ENCODE data around the gene APLF. TPM values are rescaled to one million over a fixed set of nuclear protein-coding genes. Genes with fewer than 3 reads are reported as not detected.

Gene APLF
- total and polyA plus RNA-seq, 2 experiments from 2014 or later = 3.0 to 3.7 TPM

DNA sequence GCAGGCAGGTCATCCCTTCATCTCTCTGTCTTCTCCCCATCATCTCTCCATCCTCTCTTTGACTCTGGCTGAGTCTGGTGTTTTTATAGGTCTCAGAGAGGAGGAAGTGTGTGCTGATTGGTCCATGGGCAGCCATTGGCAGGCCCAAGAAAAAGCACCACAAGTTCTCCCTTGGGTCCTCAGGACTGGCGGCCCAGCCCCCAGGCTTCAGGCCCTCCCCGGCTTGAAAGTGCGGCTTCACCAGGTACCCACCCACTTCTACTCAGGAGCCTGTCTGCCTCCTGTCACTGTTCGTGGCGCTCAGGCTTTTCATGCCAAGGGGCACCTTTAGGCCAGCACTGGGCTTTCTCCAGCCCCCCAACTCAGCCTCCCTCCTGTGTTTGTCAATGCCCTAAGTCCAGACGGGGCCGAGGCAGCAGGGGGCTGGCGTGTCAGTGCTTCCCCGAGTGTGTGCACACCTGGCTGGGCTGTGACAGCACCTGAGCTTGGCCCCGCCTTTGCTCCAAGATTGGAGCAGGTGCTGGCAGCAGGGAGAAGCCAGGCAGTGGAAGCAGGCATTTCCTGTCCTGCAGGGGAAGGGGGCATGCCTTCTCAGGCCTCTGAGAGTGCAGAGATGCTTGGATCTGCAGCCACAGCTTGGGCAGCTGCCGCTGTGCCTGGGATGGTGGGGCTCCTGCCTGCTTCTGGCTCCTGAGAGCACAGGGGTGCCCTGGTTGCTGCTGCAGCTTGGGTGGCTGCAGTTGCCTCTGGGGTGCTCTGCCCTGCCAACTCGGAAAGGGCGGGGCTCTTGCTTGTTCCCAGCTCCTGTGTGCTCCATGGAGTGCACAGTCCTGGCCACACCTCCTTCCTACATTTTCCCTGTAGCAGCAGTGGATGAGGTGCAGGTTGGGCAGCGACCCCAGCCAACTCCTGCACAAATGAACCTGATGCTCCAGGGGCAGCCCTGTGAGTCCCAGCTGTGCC lies 34.4 kb upstream of the APLF start:
- Mint-ChIP-seq H3K27me3 (ENCODE audit: insufficient read depth, low read depth, poor library complexity) (no peaks in the 10 kb centered on the region), H3K27ac (no peak overlapping the region), H3K36me3 (ENCODE audit: low read depth) (no peaks in the 10 kb centered on the region), H3K9me3 (peaks cover 9% of the 10 kb centered on the region; the same call in 2 of the 3 replicates), H3K4me1 (peaks cover 10% of the 10 kb centered on the region; the same call in 1 of the 3 replicates), H3K4me3 (no peak overlapping the region)
- Histone ChIP-seq H3K4me1 (ENCODE audit: insufficient read depth) (no peaks in the 10 kb centered on the region), H3K4me2 (no peak overlapping the region), H3K4me3 (no peak overlapping the region), H4K20me1 (replicated peaks; ENCODE audit: insufficient read depth) (no peaks in the 10 kb centered on the region), H3F3A (replicated peaks; ENCODE audit: low read depth) (no peaks in the 10 kb centered on the region), H3K36me3 (ENCODE audit: insufficient read depth) (no peaks in the 10 kb centered on the region), H3K9me2 (ENCODE audit: insufficient read depth) (no peaks in the 10 kb centered on the region), H2AFZ (no peak overlapping the region), H3K27me3 (ENCODE audit: insufficient read depth) (no peaks in the 10 kb centered on the region), H3K27ac (ENCODE audit: low read depth) (no peak overlapping the region), H3K79me2 (replicated peaks; ENCODE audit: insufficient read depth) (no peaks in the 10 kb centered on the region)
- ATAC-seq (no peak), DNase-seq (ENCODE audit: low spot score) (no peak)
- TF ChIP-seq EZH2phosphoT487 (IDR thresholded peaks at IDR 0.05; ENCODE audit: unreplicated experiment) (no peak), NANOG (IDR thresholded peaks at IDR 0.05; ENCODE audit: borderline replicate concordance) (no peak), ZNF114 (CRISPR knock-in tag; IDR thresholded peaks at IDR 0.05) (no peak), STAT1 (IDR thresholded peaks at IDR 0.05; ENCODE audit: unreplicated experiment) (no peak), CREB1 (CRISPR knock-in tag; IDR thresholded peaks at IDR 0.05; ENCODE audit: low read depth) (no peak), EZH2 (IDR thresholded peaks at IDR 0.05; ENCODE audit: low read depth, unreplicated experiment) (no peak), ZNF331 (CRISPR knock-in tag; IDR thresholded peaks at IDR 0.05; ENCODE audit: low read depth) (no peak), POLR2AphosphoS5 (IDR thresholded peaks at IDR 0.05; ENCODE audit: low read depth) (no peak)
- TF ChIP-seq, protein P1, sequence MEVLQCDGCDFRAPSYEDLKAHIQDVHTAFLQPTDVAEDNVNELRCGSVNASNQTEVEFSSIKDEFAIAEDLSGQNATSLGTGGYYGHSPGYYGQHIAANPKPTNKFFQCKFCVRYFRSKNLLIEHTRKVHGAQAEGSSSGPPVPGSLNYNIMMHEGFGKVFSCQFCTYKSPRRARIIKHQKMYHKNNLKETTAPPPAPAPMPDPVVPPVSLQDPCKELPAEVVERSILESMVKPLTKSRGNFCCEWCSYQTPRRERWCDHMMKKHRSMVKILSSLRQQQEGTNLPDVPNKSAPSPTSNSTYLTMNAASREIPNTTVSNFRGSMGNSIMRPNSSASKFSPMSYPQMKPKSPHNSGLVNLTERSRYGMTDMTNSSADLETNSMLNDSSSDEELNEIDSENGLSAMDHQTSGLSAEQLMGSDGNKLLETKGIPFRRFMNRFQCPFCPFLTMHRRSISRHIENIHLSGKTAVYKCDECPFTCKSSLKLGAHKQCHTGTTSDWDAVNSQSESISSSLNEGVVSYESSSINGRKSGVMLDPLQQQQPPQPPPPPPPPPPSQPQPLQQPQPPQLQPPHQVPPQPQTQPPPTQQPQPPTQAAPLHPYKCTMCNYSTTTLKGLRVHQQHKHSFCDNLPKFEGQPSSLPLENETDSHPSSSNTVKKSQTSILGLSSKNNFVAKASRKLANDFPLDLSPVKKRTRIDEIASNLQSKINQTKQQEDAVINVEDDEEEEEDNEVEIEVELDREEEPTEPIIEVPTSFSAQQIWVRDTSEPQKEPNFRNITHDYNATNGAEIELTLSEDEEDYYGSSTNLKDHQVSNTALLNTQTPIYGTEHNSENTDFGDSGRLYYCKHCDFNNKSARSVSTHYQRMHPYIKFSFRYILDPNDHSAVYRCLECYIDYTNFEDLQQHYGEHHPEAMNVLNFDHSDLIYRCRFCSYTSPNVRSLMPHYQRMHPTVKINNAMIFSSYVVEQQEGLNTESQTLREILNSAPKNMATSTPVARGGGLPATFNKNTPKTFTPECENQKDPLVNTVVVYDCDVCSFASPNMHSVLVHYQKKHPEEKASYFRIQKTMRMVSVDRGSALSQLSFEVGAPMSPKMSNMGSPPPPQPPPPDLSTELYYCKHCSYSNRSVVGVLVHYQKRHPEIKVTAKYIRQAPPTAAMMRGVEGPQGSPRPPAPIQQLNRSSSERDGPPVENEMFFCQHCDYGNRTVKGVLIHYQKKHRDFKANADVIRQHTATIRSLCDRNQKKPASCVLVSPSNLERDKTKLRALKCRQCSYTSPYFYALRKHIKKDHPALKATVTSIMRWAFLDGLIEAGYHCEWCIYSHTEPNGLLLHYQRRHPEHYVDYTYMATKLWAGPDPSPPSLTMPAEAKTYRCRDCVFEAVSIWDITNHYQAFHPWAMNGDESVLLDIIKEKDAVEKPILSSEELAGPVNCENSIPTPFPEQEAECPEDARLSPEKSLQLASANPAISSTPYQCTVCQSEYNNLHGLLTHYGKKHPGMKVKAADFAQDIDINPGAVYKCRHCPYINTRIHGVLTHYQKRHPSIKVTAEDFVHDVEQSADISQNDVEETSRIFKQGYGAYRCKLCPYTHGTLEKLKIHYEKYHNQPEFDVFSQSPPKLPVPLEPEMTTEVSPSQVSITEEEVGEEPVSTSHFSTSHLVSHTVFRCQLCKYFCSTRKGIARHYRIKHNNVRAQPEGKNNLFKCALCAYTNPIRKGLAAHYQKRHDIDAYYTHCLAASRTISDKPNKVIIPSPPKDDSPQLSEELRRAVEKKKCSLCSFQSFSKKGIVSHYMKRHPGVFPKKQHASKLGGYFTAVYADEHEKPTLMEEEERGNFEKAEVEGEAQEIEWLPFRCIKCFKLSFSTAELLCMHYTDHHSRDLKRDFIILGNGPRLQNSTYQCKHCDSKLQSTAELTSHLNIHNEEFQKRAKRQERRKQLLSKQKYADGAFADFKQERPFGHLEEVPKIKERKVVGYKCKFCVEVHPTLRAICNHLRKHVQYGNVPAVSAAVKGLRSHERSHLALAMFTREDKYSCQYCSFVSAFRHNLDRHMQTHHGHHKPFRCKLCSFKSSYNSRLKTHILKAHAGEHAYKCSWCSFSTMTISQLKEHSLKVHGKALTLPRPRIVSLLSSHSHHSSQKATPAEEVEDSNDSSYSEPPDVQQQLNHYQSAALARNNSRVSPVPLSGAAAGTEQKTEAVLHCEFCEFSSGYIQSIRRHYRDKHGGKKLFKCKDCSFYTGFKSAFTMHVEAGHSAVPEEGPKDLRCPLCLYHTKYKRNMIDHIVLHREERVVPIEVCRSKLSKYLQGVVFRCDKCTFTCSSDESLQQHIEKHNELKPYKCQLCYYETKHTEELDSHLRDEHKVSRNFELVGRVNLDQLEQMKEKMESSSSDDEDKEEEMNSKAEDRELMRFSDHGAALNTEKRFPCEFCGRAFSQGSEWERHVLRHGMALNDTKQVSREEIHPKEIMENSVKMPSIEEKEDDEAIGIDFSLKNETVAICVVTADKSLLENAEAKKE (CRISPR knock-in tag; IDR thresholded peaks at IDR 0.05) = no peak
- TF ChIP-seq, protein P2, sequence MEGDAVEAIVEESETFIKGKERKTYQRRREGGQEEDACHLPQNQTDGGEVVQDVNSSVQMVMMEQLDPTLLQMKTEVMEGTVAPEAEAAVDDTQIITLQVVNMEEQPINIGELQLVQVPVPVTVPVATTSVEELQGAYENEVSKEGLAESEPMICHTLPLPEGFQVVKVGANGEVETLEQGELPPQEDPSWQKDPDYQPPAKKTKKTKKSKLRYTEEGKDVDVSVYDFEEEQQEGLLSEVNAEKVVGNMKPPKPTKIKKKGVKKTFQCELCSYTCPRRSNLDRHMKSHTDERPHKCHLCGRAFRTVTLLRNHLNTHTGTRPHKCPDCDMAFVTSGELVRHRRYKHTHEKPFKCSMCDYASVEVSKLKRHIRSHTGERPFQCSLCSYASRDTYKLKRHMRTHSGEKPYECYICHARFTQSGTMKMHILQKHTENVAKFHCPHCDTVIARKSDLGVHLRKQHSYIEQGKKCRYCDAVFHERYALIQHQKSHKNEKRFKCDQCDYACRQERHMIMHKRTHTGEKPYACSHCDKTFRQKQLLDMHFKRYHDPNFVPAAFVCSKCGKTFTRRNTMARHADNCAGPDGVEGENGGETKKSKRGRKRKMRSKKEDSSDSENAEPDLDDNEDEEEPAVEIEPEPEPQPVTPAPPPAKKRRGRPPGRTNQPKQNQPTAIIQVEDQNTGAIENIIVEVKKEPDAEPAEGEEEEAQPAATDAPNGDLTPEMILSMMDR (conservative IDR thresholded peaks at IDR 0.05; ENCODE audit: low read depth in 2 of 2) = no peak
- TF ChIP-seq, protein P3, sequence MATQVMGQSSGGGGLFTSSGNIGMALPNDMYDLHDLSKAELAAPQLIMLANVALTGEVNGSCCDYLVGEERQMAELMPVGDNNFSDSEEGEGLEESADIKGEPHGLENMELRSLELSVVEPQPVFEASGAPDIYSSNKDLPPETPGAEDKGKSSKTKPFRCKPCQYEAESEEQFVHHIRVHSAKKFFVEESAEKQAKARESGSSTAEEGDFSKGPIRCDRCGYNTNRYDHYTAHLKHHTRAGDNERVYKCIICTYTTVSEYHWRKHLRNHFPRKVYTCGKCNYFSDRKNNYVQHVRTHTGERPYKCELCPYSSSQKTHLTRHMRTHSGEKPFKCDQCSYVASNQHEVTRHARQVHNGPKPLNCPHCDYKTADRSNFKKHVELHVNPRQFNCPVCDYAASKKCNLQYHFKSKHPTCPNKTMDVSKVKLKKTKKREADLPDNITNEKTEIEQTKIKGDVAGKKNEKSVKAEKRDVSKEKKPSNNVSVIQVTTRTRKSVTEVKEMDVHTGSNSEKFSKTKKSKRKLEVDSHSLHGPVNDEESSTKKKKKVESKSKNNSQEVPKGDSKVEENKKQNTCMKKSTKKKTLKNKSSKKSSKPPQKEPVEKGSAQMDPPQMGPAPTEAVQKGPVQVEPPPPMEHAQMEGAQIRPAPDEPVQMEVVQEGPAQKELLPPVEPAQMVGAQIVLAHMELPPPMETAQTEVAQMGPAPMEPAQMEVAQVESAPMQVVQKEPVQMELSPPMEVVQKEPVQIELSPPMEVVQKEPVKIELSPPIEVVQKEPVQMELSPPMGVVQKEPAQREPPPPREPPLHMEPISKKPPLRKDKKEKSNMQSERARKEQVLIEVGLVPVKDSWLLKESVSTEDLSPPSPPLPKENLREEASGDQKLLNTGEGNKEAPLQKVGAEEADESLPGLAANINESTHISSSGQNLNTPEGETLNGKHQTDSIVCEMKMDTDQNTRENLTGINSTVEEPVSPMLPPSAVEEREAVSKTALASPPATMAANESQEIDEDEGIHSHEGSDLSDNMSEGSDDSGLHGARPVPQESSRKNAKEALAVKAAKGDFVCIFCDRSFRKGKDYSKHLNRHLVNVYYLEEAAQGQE (IDR thresholded peaks at IDR 0.05; ENCODE audit: unreplicated experiment) = no peak
- TF ChIP-seq, protein P4, sequence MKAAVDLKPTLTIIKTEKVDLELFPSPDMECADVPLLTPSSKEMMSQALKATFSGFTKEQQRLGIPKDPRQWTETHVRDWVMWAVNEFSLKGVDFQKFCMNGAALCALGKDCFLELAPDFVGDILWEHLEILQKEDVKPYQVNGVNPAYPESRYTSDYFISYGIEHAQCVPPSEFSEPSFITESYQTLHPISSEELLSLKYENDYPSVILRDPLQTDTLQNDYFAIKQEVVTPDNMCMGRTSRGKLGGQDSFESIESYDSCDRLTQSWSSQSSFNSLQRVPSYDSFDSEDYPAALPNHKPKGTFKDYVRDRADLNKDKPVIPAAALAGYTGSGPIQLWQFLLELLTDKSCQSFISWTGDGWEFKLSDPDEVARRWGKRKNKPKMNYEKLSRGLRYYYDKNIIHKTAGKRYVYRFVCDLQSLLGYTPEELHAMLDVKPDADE (IDR thresholded peaks at IDR 0.05) = no peak
